ENCODE results near the gene GBP7.

Gene GBP7

DNA sequence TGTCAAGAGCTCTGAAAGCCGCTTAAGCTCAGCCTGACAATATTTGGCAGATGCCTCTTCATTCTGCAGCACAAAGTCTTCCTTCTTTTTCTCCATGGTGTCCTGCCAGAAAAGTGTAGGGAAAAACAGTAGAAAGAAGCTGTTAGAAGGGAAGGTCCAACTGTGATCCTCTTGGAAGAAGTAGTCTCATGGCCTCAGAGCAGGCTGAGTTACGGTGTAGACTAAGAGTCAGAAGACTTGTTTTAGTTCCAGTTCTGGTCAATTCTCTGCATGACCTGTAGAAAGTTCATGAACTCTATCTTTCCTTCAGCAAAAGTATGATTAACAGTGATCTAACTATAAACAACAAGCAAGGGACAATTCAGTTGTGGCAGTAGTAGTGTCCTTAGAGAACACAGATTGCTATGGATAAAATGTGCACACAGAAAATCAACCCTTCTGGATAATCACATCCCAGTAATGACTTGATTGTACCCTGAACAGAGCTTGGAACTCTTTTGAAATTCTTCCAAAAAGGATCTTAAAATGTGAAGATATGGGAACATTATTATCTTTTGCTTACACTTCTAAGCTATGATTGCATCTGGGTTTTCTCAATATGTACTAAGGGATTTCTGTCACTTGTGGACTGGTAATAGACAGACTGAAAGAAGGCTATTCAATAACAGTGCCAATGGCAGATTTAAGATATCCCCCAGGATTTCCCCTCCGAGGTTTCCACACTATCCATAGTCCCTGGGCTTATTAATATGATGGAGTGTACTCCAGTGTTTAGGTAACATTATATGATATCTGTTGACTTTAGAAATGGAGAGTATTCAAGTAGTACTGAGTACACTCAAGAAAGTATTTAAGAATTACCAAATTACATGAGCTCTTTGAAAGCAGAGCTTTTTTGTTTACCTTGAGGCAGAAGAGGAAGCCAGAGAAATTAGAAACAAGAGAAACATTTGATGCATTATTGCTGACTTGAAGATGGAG lies 27.8 kb downstream of the GBP7 start:
- Mint-ChIP-seq H3K27ac (no peak overlapping the region), H3K27me3 (ENCODE audit: low read depth) (no peaks in the 10 kb centered on the region), H3K36me3 (ENCODE audit: low read depth) (no peaks in the 10 kb centered on the region), H3K4me1 (no peaks in the 10 kb centered on the region), H3K9me3 (no peaks in the 10 kb centered on the region), H3K4me3 (no peak overlapping the region)
- TF ChIP-seq, protein P1, sequence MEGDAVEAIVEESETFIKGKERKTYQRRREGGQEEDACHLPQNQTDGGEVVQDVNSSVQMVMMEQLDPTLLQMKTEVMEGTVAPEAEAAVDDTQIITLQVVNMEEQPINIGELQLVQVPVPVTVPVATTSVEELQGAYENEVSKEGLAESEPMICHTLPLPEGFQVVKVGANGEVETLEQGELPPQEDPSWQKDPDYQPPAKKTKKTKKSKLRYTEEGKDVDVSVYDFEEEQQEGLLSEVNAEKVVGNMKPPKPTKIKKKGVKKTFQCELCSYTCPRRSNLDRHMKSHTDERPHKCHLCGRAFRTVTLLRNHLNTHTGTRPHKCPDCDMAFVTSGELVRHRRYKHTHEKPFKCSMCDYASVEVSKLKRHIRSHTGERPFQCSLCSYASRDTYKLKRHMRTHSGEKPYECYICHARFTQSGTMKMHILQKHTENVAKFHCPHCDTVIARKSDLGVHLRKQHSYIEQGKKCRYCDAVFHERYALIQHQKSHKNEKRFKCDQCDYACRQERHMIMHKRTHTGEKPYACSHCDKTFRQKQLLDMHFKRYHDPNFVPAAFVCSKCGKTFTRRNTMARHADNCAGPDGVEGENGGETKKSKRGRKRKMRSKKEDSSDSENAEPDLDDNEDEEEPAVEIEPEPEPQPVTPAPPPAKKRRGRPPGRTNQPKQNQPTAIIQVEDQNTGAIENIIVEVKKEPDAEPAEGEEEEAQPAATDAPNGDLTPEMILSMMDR (IDR thresholded peaks at IDR 0.05; ENCODE audit: unreplicated experiment in 3 of 3), result no peak

DNA sequence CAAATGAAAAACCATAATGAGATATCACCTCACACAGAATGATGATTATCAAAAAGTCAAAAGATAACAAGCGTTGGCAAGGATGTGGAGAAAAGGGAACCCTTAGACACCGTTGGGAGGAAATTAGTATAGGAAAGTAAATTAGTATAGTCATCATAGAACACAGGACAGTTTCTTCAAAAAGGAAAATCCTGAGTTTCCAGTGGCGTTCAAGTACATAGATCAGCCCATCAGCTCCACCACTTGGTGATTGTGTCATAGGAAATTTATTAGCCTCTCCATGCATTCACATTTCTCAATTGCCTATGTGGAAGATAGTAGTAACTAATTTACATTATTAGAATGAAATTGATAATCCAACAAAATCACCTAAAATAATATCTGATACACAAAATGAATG lies 29.1 kb downstream of the GBP7 start:
- no peaks in the 10 kb centered on the region for H3K4me1 Mint-ChIP-seq
- H3K4me3 Mint-ChIP-seq, result no peak overlapping the region
- no peak overlapping the region for H3K27ac Mint-ChIP-seq
- no peaks in the 10 kb centered on the region for H3K9me3 Mint-ChIP-seq
- TF ChIP-seq, protein P1 (IDR thresholded peaks at IDR 0.05; ENCODE audit: unreplicated experiment in 3 of 3), result no peak
- no peaks in the 10 kb centered on the region for H3K27me3 Mint-ChIP-seq (ENCODE audit: low read depth)
- no peaks in the 10 kb centered on the region for H3K36me3 Mint-ChIP-seq (ENCODE audit: low read depth)

- peaks cover 1% of the 10 kb centered on the region for H3K9me3 Mint-ChIP-seq
- TF ChIP-seq, protein P1 (IDR thresholded peaks at IDR 0.05; ENCODE audit: unreplicated experiment in 3 of 3), result no peak
- no peaks in the 10 kb centered on the region for H3K4me1 Mint-ChIP-seq
- no peak overlapping the region for H3K4me3 Mint-ChIP-seq
- no peaks in the 10 kb centered on the region for H3K36me3 Mint-ChIP-seq (ENCODE audit: low read depth)
- H3K27ac Mint-ChIP-seq, result no peak overlapping the region
- H3K27me3 Mint-ChIP-seq (ENCODE audit: low read depth), result no peaks in the 10 kb centered on the region
Observed at GRCh38 chr1:89143484-89143883, 32.3 kb downstream of the GBP7 start.

- TF ChIP-seq, protein P1 (IDR thresholded peaks at IDR 0.05; ENCODE audit: unreplicated experiment in 3 of 3), result no peak
- no peak overlapping the region for H3K4me3 Mint-ChIP-seq
- peaks cover 15% of the 10 kb centered on the region for H3K9me3 Mint-ChIP-seq
- H3K27me3 Mint-ChIP-seq (ENCODE audit: low read depth), result no peaks in the 10 kb centered on the region
- H3K36me3 Mint-ChIP-seq (ENCODE audit: low read depth), result no peaks in the 10 kb centered on the region
- no peaks in the 10 kb centered on the region for H3K4me1 Mint-ChIP-seq
- H3K27ac Mint-ChIP-seq, result no peak overlapping the region
Observed at GRCh38 chr1:89142160-89142559, 33.6 kb downstream of the GBP7 start.

- Mint-ChIP-seq H3K4me3 (no peak overlapping the region), H3K9me3 (peaks cover 28% of the 10 kb centered on the region), H3K36me3 (ENCODE audit: low read depth) (no peaks in the 10 kb centered on the region), H3K4me1 (no peaks in the 10 kb centered on the region), H3K27me3 (ENCODE audit: low read depth) (peaks cover 4% of the 10 kb centered on the region), H3K27ac (no peak overlapping the region)
- TF ChIP-seq, protein P1 (IDR thresholded peaks at IDR 0.05; ENCODE audit: unreplicated experiment in 3 of 3), result no peak
Observed at GRCh38 chr1:89133747-89134146, 42.1 kb downstream of the GBP7 start.

GRCh38 chr1:89130716-89131115 lies 45.1 kb downstream of the GBP7 start:
- Mint-ChIP-seq H3K4me3 (no peak overlapping the region), H3K4me1 (no peaks in the 10 kb centered on the region), H3K9me3 (peaks cover 1% of the 10 kb centered on the region), H3K27ac (no peak overlapping the region), H3K36me3 (ENCODE audit: low read depth) (no peaks in the 10 kb centered on the region), H3K27me3 (ENCODE audit: low read depth) (peaks cover 4% of the 10 kb centered on the region)
- TF ChIP-seq, protein P1 (IDR thresholded peaks at IDR 0.05; ENCODE audit: unreplicated experiment in 3 of 3), result no peak

Measured in nephron (organoid).